HEK293 (cell line): Measurements from ENCODE around the gene SAMD11.

ENCODE experiments used
- CTCF ChIA-PET: fragments of 350-600 bp; formaldehyde crosslinking; extraction: SDS; loops from one replicate; lab custom pipeline; 2021; ENCODE audit warnings: antibody characterized with exemption; lab: Yijun Ruan, JAX
- POLR2A ChIA-PET: fragments of 300-600 bp; formaldehyde crosslinking; extraction: SDS; loops from one replicate; lab custom pipeline; 2020; ENCODE audit warnings: antibody characterized with exemption, inconsistent platforms; lab: Yijun Ruan, JAX
- H3K27ac ChIP-seq: fragments of 200-500 bp; sonication (Bioruptor generic); 2 replicates; pipeline ENCODE4 v1.5.1; 2014; ENCODE audit warnings: low read depth, low read length, control low read depth, inconsistent platforms; ENCODE audit errors: extremely low read depth
- H3K36me3 ChIP-seq, 2 experiments: fragments of 200-500 bp in 1 of 2; sonication (Bioruptor generic) in 1 of 2; 1 replicate in 1 of 2; 2 replicates in 1 of 2; pipeline ENCODE4 v1.5.1; 2014 to 2017; ENCODE audit warnings: inconsistent platforms in 2 of 2, low read length in 2 of 2; ENCODE audit not compliant: control insufficient read depth in 2 of 2, insufficient read depth in 1 of 2
- H3K4me1 ChIP-seq: fragments of 200-500 bp; sonication (Bioruptor generic); 2 replicates; pipeline ENCODE4 v1.5.1; 2014; ENCODE audit warnings: mild to moderate bottlenecking, low read length, inconsistent platforms; ENCODE audit not compliant: control insufficient read depth, insufficient read depth
- H3K4me3 ChIP-seq: 2 replicates; pipeline ENCODE4 v1.5.1; 2011; ENCODE audit warnings: low read depth, mild to moderate bottlenecking, control low read depth, low read length, moderate library complexity
- H3K9me3 ChIP-seq: fragments of 200-500 bp; sonication (Bioruptor generic); 2 replicates; pipeline ENCODE4 v1.5.1; 2014; ENCODE audit warnings: low read depth, low read length, inconsistent platforms; ENCODE audit not compliant: control insufficient read depth, insufficient read depth
- BCL11A ChIP-seq: fragments of 450-650 bp; formaldehyde crosslinking; IDR thresholded peaks from 2 replicates; pipeline ENCODE4 v1.5.1; 2016; ENCODE audit warnings: low read depth, missing biosample characterization, missing genetic modification characterization
- FEZF1 ChIP-seq: fragments of 450-650 bp; formaldehyde crosslinking; IDR thresholded peaks from 2 replicates; pipeline ENCODE4 v1.5.1; 2016; ENCODE audit warnings: missing biosample characterization, missing genetic modification characterization
- KLF16 ChIP-seq: fragments of 450-650 bp; formaldehyde crosslinking; IDR thresholded peaks from 2 replicates; pipeline ENCODE4 v1.5.1; 2017; ENCODE audit warnings: missing biosample characterization, missing genetic modification characterization
- KLF7 ChIP-seq: fragments of 450-650 bp; formaldehyde crosslinking; IDR thresholded peaks from 2 replicates; pipeline ENCODE4 v1.5.1; 2016; ENCODE audit warnings: missing biosample characterization, missing genetic modification characterization, borderline replicate concordance
- PRDM1 ChIP-seq: fragments of 450-650 bp; formaldehyde crosslinking; IDR thresholded peaks from 2 replicates; pipeline ENCODE4; 2016; ENCODE audit warnings: missing biosample characterization, missing genetic modification characterization
- SCRT1 ChIP-seq: fragments of 450-650 bp; formaldehyde crosslinking; IDR thresholded peaks from 2 replicates; pipeline ENCODE4 v1.5.1; 2016; ENCODE audit warnings: missing biosample characterization, missing genetic modification characterization, borderline replicate concordance
- SP7 ChIP-seq: fragments of 450-650 bp; formaldehyde crosslinking; IDR thresholded peaks from 2 replicates; pipeline ENCODE4 v1.5.1; 2016; ENCODE audit warnings: missing biosample characterization, missing genetic modification characterization
- ZBTB20 ChIP-seq: fragments of 450-650 bp; formaldehyde crosslinking; IDR thresholded peaks from 2 replicates; pipeline ENCODE4 v1.5.1; 2016; ENCODE audit warnings: missing biosample characterization, missing genetic modification characterization
- ZIC2 ChIP-seq: fragments of 450-650 bp; formaldehyde crosslinking; IDR thresholded peaks from 2 replicates; pipeline ENCODE4 v1.5.1; 2016; ENCODE audit warnings: missing biosample characterization, missing genetic modification characterization
- ZNF138 ChIP-seq: fragments of 450-650 bp; formaldehyde crosslinking; IDR thresholded peaks from 2 replicates; pipeline ENCODE4 v1.5.1; 2016; ENCODE audit warnings: missing biosample characterization, missing genetic modification characterization, borderline replicate concordance
- ZNF175 ChIP-seq: fragments of 450-650 bp; formaldehyde crosslinking; IDR thresholded peaks from 2 replicates; pipeline ENCODE4 v1.5.1; 2016; ENCODE audit warnings: missing biosample characterization, missing genetic modification characterization
- ZNF214 ChIP-seq: fragments of 450-650 bp; formaldehyde crosslinking; IDR thresholded peaks from 2 replicates; pipeline ENCODE4 v1.5.1; 2017; ENCODE audit warnings: missing biosample characterization, mild to moderate bottlenecking, missing genetic modification characterization, borderline replicate concordance
- ZNF239 ChIP-seq: fragments of 450-650 bp; formaldehyde crosslinking; IDR thresholded peaks from 2 replicates; pipeline ENCODE4 v1.5.1; 2016; ENCODE audit warnings: missing biosample characterization, missing genetic modification characterization
- ZNF24 ChIP-seq: fragments of 450-650 bp; formaldehyde crosslinking; IDR thresholded peaks from 2 replicates; pipeline ENCODE4 v1.5.1; 2016; ENCODE audit warnings: missing biosample characterization, missing genetic modification characterization
- ZNF423 ChIP-seq: fragments of 450-650 bp; formaldehyde crosslinking; IDR thresholded peaks from 2 replicates; pipeline ENCODE4 v1.5.1; 2016; ENCODE audit warnings: missing biosample characterization, missing genetic modification characterization
- ZNF48 ChIP-seq: fragments of 450-650 bp; formaldehyde crosslinking; IDR thresholded peaks from 2 replicates; pipeline ENCODE4 v1.5.1; 2016; ENCODE audit warnings: missing biosample characterization, missing genetic modification characterization
- ZNF501 ChIP-seq: fragments of 450-650 bp; formaldehyde crosslinking; IDR thresholded peaks from 2 replicates; pipeline ENCODE4 v1.5.1; 2016; ENCODE audit warnings: missing biosample characterization, missing genetic modification characterization
- ZNF555 ChIP-seq: fragments of 450-650 bp; formaldehyde crosslinking; conservative IDR thresholded peaks from 2 replicates; pipeline ENCODE4 v1.5.1; 2017; ENCODE audit warnings: missing biosample characterization, mild to moderate bottlenecking, missing genetic modification characterization, inconsistent platforms
- ZNF558 ChIP-seq: fragments of 450-650 bp; formaldehyde crosslinking; IDR thresholded peaks from 2 replicates; pipeline ENCODE4 v1.5.1; 2016; ENCODE audit warnings: missing biosample characterization, missing genetic modification characterization
- ZNF600 ChIP-seq: fragments of 450-650 bp; formaldehyde crosslinking; IDR thresholded peaks from 2 replicates; pipeline ENCODE4 v1.5.1; 2016; ENCODE audit warnings: missing biosample characterization, missing genetic modification characterization
- ZNF830 ChIP-seq: fragments of 450-650 bp; IDR thresholded peaks from 2 replicates; pipeline ENCODE4 v1.5.0; 2018; ENCODE audit warnings: missing biosample characterization, missing genetic modification characterization, low read depth, mild to moderate bottlenecking, moderate library complexity
- TF ChIP-seq, protein P1 (sequence below): fragments of 450-650 bp; formaldehyde crosslinking; IDR thresholded peaks from 2 replicates; pipeline ENCODE4 v1.5.1; 2016; ENCODE audit warnings: missing biosample characterization, missing genetic modification characterization
- TF ChIP-seq, protein P2 (sequence below): fragments of 450-650 bp; formaldehyde crosslinking; IDR thresholded peaks from 2 replicates; pipeline ENCODE4 v1.5.1; 2016; ENCODE audit warnings: missing biosample characterization, missing genetic modification characterization
- TF ChIP-seq, protein P3 (sequence below): fragments of 450-650 bp; formaldehyde crosslinking; IDR thresholded peaks from 2 replicates; pipeline ENCODE4 v1.5.1; 2016; ENCODE audit warnings: missing biosample characterization, missing genetic modification characterization, borderline replicate concordance
- TF ChIP-seq, protein P4 (sequence below): fragments of 450-650 bp; formaldehyde crosslinking; IDR thresholded peaks from 2 replicates; pipeline ENCODE4 v1.5.1; 2016; ENCODE audit warnings: missing biosample characterization, missing genetic modification characterization
- TF ChIP-seq, protein P5 (sequence below): fragments of 450-650 bp; formaldehyde crosslinking; IDR thresholded peaks from 2 replicates; pipeline ENCODE4 v1.5.1; 2016; ENCODE audit warnings: missing biosample characterization, missing genetic modification characterization

Gene SAMD11

DNA sequence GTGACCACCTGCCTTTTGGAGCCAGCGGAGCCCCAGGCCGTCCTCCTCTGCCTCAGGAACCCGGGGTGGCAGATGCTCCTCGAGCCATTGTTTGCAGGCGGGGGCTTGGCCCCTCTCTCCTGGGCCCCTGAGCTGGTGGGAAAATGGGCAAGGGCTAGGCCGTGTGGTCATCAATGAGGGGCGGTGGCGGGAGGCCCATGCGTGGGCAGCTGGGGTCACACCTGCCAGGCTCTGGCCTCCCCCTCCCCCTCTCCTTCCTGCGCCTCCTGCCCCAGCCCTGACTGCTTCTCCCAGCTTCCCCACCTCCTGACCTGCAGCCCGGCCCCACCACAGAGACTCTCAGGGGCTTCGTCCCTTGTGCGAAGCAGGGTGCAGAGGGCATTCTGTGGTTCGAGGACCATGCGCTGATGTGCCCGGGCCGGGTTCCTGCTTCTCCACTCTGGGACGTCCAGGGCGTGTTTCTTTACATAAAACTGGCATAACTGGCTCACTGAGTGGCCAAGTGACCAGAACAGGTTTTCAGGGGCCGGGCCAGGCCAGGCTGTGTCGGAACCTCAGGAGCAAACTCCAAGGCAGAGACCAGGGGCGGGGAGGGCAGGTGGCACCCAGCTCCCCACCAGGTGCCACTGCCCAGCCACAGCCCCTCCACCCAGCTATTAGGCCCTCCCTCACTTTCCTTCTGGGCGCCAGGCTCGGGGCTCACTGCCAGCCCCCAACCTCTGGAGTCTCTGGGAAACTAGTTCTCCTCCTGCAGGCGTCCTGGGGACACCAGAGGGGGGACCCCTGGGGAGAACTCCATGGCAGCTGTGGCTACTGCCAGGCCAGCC is 9.3 kb downstream of the SAMD11 start:
- Histone ChIP-seq H3K9me3 (no peaks in the 10 kb centered on the region), H3K4me3 (no peak overlapping the region), H3K36me3 (peaks cover 0 to 49% of the 10 kb centered on the region in 2 experiments; a peak in 1 of 3 replicates), H3K27ac (peak overlapping the region; percentile 82; the same call in 1 of the 2 replicates), H3K4me1 (peaks cover 30% of the 10 kb centered on the region)
- ChIA-PET POLR2A (interaction anchor here (0.6 to 6.5 kb wide), 4 partner anchors 9 to 41 kb away, joined by 3 to 111 read pairs (median 6); no protein-coding TSS in a partner anchor), CTCF (interaction anchor here (0.9 to 1.4 kb wide), 3 partner anchors 10 to 69 kb away, joined by 3 to 6 read pairs (median 5); no protein-coding TSS in a partner anchor)
- TF ChIP-seq ZNF558: no peak
- no peak for TF ChIP-seq ZNF239 (tag by site-specific recombination)
- no peak for TF ChIP-seq ZNF830 (tag by site-specific recombination)
- TF ChIP-seq KLF16: no peak
- TF ChIP-seq ZNF501 (tag by site-specific recombination): no peak
- TF ChIP-seq, protein P1, sequence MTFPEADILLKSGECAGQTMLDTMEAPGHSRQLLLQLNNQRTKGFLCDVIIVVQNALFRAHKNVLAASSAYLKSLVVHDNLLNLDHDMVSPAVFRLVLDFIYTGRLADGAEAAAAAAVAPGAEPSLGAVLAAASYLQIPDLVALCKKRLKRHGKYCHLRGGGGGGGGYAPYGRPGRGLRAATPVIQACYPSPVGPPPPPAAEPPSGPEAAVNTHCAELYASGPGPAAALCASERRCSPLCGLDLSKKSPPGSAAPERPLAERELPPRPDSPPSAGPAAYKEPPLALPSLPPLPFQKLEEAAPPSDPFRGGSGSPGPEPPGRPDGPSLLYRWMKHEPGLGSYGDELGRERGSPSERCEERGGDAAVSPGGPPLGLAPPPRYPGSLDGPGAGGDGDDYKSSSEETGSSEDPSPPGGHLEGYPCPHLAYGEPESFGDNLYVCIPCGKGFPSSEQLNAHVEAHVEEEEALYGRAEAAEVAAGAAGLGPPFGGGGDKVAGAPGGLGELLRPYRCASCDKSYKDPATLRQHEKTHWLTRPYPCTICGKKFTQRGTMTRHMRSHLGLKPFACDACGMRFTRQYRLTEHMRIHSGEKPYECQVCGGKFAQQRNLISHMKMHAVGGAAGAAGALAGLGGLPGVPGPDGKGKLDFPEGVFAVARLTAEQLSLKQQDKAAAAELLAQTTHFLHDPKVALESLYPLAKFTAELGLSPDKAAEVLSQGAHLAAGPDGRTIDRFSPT: peak; percentile 27; the same call in 1 of the 2 replicates
- TF ChIP-seq ZNF600 (tag by site-specific recombination): peak; percentile 90
- no peak for TF ChIP-seq PRDM1 (tag by site-specific recombination)
- no peak for TF ChIP-seq ZNF214 (tag by site-specific recombination)
- TF ChIP-seq, protein P2, sequence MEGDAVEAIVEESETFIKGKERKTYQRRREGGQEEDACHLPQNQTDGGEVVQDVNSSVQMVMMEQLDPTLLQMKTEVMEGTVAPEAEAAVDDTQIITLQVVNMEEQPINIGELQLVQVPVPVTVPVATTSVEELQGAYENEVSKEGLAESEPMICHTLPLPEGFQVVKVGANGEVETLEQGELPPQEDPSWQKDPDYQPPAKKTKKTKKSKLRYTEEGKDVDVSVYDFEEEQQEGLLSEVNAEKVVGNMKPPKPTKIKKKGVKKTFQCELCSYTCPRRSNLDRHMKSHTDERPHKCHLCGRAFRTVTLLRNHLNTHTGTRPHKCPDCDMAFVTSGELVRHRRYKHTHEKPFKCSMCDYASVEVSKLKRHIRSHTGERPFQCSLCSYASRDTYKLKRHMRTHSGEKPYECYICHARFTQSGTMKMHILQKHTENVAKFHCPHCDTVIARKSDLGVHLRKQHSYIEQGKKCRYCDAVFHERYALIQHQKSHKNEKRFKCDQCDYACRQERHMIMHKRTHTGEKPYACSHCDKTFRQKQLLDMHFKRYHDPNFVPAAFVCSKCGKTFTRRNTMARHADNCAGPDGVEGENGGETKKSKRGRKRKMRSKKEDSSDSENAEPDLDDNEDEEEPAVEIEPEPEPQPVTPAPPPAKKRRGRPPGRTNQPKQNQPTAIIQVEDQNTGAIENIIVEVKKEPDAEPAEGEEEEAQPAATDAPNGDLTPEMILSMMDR (tag by site-specific recombination): no peak
- no peak for TF ChIP-seq ZNF48 (tag by site-specific recombination)
- no peak for TF ChIP-seq FEZF1
- TF ChIP-seq ZNF175 (tag by site-specific recombination): no peak
- TF ChIP-seq, protein P3, sequence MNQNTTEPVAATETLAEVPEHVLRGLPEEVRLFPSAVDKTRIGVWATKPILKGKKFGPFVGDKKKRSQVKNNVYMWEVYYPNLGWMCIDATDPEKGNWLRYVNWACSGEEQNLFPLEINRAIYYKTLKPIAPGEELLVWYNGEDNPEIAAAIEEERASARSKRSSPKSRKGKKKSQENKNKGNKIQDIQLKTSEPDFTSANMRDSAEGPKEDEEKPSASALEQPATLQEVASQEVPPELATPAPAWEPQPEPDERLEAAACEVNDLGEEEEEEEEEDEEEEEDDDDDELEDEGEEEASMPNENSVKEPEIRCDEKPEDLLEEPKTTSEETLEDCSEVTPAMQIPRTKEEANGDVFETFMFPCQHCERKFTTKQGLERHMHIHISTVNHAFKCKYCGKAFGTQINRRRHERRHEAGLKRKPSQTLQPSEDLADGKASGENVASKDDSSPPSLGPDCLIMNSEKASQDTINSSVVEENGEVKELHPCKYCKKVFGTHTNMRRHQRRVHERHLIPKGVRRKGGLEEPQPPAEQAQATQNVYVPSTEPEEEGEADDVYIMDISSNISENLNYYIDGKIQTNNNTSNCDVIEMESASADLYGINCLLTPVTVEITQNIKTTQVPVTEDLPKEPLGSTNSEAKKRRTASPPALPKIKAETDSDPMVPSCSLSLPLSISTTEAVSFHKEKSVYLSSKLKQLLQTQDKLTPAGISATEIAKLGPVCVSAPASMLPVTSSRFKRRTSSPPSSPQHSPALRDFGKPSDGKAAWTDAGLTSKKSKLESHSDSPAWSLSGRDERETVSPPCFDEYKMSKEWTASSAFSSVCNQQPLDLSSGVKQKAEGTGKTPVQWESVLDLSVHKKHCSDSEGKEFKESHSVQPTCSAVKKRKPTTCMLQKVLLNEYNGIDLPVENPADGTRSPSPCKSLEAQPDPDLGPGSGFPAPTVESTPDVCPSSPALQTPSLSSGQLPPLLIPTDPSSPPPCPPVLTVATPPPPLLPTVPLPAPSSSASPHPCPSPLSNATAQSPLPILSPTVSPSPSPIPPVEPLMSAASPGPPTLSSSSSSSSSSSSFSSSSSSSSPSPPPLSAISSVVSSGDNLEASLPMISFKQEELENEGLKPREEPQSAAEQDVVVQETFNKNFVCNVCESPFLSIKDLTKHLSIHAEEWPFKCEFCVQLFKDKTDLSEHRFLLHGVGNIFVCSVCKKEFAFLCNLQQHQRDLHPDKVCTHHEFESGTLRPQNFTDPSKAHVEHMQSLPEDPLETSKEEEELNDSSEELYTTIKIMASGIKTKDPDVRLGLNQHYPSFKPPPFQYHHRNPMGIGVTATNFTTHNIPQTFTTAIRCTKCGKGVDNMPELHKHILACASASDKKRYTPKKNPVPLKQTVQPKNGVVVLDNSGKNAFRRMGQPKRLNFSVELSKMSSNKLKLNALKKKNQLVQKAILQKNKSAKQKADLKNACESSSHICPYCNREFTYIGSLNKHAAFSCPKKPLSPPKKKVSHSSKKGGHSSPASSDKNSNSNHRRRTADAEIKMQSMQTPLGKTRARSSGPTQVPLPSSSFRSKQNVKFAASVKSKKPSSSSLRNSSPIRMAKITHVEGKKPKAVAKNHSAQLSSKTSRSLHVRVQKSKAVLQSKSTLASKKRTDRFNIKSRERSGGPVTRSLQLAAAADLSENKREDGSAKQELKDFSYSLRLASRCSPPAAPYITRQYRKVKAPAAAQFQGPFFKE (tag by site-specific recombination): no peak
- peak; percentile 43 for TF ChIP-seq BCL11A
- TF ChIP-seq SCRT1 (tag by site-specific recombination): no peak
- TF ChIP-seq ZNF555: no peak
- 0 out of 2 replicates have a peak, but pooled peaks have one; percentile 8 for TF ChIP-seq ZBTB20 (tag by site-specific recombination)
- no peak for TF ChIP-seq ZNF423 (tag by site-specific recombination)
- TF ChIP-seq, protein P4, sequence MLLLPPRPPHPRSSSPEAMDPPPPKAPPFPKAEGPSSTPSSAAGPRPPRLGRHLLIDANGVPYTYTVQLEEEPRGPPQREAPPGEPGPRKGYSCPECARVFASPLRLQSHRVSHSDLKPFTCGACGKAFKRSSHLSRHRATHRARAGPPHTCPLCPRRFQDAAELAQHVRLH (tag by site-specific recombination): no peak
- no peak for TF ChIP-seq ZNF24
- TF ChIP-seq, protein P5, sequence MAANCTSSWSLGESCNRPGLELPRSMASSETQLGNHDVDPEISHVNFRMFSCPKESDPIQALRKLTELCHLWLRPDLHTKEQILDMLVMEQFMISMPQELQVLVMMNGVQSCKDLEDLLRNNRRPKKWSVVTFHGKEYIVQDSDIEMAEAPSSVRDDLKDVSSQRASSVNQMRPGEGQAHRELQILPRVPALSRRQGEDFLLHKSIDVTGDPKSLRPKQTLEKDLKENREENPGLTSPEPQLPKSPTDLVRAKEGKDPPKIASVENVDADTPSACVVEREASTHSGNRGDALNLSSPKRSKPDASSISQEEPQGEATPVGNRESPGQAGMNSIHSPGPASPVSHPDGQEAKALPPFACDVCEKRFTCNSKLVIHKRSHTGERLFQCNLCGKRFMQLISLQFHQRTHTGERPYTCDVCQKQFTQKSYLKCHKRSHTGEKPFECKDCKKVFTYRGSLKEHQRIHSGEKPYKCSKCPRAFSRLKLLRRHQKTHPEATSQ (tag by site-specific recombination): no peak
- TF ChIP-seq SP7 (tag by site-specific recombination): no peak
- TF ChIP-seq ZIC2 (tag by site-specific recombination): no peak
- TF ChIP-seq ZNF138 (tag by site-specific recombination): no peak
- TF ChIP-seq KLF7 (tag by site-specific recombination): no peak
